ENCODE results near the gene ESYT1.

ESYT1 gene

DNA sequence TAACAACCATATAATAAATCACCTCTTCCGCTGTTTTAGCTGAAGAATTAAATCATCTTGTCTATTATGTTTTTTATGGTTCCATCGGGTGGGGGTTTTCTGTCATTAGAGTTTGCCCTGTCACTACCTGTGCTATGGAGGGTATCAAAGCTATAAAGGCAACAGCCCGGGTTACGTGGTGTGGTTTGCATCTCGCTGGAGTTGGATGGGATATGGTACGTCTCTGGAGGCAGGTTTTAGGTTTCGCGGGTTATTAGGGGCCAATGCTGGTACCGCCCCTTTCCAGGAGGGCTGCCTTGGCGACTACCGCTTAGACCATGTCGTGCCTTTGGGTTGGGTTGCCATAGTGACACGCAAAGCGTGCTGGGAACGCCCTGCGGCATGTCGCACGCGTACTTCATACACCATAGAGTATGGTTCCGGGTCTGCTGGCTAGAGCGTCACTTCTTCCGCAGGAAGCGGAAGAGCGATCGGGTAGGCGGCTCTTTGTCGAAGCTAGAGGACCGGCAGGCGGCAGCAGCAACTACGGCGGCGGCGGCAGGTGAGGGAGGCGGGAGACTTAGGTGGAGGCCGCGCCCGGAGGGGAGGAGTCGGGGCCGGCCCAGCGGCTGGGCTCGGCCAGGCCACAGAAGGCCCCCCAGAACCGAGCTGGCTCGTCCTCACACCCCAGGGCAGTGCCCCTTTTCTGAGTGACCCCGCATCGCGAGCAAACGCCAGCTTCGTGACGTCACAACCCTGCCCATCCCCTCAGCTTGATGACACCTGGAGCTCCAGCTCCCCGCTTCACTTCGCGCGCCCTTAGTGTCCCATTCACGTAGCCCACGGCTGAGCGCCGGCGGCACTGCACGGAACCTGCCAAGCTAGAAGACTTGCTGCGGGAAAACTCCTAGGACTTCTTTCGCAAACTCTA, 10.0 kb upstream of the ESYT1 start, which contains the start of gene ZC3H10 (continued):
- TF ChIP-seq, protein P1, sequence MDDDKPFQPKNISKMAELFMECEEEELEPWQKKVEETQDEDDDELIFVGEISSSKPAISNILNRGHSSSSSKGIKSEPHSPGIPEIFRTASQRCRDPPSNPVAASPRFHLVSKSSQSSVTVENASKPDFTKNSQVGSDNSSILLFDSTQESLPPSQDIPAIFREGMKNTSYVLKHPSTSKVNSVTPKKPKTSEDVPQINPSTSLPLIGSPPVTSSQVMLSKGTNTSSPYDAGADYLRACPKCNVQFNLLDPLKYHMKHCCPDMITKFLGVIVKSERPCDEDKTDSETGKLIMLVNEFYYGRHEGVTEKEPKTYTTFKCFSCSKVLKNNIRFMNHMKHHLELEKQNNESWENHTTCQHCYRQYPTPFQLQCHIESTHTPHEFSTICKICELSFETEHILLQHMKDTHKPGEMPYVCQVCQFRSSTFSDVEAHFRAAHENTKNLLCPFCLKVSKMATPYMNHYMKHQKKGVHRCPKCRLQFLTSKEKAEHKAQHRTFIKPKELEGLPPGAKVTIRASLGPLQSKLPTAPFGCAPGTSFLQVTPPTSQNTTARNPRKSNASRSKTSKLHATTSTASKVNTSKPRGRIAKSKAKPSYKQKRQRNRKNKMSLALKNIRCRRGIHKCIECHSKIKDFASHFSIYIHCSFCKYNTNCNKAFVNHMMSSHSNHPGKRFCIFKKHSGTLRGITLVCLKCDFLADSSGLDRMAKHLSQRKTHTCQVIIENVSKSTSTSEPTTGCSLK (tag by site-specific recombination; IDR thresholded peaks at IDR 0.05): no peak
- TF ChIP-seq ZNF2 (tag by site-specific recombination; IDR thresholded peaks at IDR 0.05) (peak; percentile 87), ZNF221 (tag by site-specific recombination; IDR thresholded peaks at IDR 0.05; ENCODE audit: borderline replicate concordance) (no peak), ZNF214 (tag by site-specific recombination; IDR thresholded peaks at IDR 0.05; ENCODE audit: borderline replicate concordance) (no peak), ZNF623 (tag by site-specific recombination; IDR thresholded peaks at IDR 0.05) (0 out of 2 replicates have a peak, but pooled peaks have one; percentile 5), CTCF (tag by site-specific recombination; IDR thresholded peaks at IDR 0.05) (peak; percentile 99), ZNF26 (tag by site-specific recombination; IDR thresholded peaks at IDR 0.05) (no peak), ZNF768 (tag by site-specific recombination; IDR thresholded peaks at IDR 0.05) (no peak), AEBP2 (tag by site-specific recombination; IDR thresholded peaks at IDR 0.05; ENCODE audit: borderline replicate concordance) (0 out of 2 replicates have a peak, but pooled peaks have one; percentile 7), REPIN1 (tag by site-specific recombination; IDR thresholded peaks at IDR 0.05; ENCODE audit: low read depth) (no peak), ZNF555 (tag by site-specific recombination; conservative IDR thresholded peaks at IDR 0.05) (no peak), SP3 (tag by site-specific recombination; IDR thresholded peaks at IDR 0.05) (peak; percentile 98), ZNF394 (tag by site-specific recombination; IDR thresholded peaks at IDR 0.05; ENCODE audit: borderline replicate concordance) (peak; percentile 81), ZNF610 (tag by site-specific recombination; IDR thresholded peaks at IDR 0.05; ENCODE audit: borderline replicate concordance) (peak; percentile 28; the same call in 1 of the 2 replicates), SP2 (tag by site-specific recombination; IDR thresholded peaks at IDR 0.05) (peak; percentile 98), ZNF521 (tag by site-specific recombination; IDR thresholded peaks at IDR 0.05) (no peak), MYNN (tag by site-specific recombination; IDR thresholded peaks at IDR 0.05; ENCODE audit: borderline replicate concordance) (peak; percentile 46; the same call in 1 of the 2 replicates), FEZF1 (tag by site-specific recombination; IDR thresholded peaks at IDR 0.05) (no peak), ZNF155 (tag by site-specific recombination; IDR thresholded peaks at IDR 0.05) (no peak), GLIS1 (tag by site-specific recombination; IDR thresholded peaks at IDR 0.05) (peak; percentile 84), ZNF211 (tag by site-specific recombination; IDR thresholded peaks at IDR 0.05; ENCODE audit: low read depth) (no peak), ZNF560 (tag by site-specific recombination; IDR thresholded peaks at IDR 0.05; ENCODE audit: borderline replicate concordance) (no peak), ZSCAN16 (tag by site-specific recombination; IDR thresholded peaks at IDR 0.05) (no peak)
- TF ChIP-seq, protein P2, sequence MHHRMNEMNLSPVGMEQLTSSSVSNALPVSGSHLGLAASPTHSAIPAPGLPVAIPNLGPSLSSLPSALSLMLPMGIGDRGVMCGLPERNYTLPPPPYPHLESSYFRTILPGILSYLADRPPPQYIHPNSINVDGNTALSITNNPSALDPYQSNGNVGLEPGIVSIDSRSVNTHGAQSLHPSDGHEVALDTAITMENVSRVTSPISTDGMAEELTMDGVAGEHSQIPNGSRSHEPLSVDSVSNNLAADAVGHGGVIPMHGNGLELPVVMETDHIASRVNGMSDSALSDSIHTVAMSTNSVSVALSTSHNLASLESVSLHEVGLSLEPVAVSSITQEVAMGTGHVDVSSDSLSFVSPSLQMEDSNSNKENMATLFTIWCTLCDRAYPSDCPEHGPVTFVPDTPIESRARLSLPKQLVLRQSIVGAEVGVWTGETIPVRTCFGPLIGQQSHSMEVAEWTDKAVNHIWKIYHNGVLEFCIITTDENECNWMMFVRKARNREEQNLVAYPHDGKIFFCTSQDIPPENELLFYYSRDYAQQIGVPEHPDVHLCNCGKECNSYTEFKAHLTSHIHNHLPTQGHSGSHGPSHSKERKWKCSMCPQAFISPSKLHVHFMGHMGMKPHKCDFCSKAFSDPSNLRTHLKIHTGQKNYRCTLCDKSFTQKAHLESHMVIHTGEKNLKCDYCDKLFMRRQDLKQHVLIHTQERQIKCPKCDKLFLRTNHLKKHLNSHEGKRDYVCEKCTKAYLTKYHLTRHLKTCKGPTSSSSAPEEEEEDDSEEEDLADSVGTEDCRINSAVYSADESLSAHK (tag by site-specific recombination; IDR thresholded peaks at IDR 0.05): peak; percentile 13; the same call in 1 of the 2 replicates
- TF ChIP-seq, protein P3, sequence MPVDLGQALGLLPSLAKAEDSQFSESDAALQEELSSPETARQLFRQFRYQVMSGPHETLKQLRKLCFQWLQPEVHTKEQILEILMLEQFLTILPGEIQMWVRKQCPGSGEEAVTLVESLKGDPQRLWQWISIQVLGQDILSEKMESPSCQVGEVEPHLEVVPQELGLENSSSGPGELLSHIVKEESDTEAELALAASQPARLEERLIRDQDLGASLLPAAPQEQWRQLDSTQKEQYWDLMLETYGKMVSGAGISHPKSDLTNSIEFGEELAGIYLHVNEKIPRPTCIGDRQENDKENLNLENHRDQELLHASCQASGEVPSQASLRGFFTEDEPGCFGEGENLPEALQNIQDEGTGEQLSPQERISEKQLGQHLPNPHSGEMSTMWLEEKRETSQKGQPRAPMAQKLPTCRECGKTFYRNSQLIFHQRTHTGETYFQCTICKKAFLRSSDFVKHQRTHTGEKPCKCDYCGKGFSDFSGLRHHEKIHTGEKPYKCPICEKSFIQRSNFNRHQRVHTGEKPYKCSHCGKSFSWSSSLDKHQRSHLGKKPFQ (tag by site-specific recombination; IDR thresholded peaks at IDR 0.05): 0 out of 2 replicates have a peak, but pooled peaks have one; percentile 32
